ENCODE data around the gene CEL.
"Not testable (repeated sequence)": the region's sequence is repeated elsewhere in the genome, so short reads cannot be mapped to it uniquely, and the experiment has no call there.

The CEL gene

GRCh38 chr9:133080161-133080560 is 18.4 kb downstream of the CEL start:
- no peak for TF ChIP-seq CTCF (IDR thresholded peaks at IDR 0.05)
- H3K27ac ChIP-seq: no peak overlapping the region
- no peak for DNase-seq (ENCODE audit: low spot score)
- H3K4me3 ChIP-seq: no peak overlapping the region

GRCh38 chr9:133080786-133081779 is 19.3 kb downstream of the CEL start:
- H3K27ac ChIP-seq; DNase-seq (ENCODE audit: low spot score); H3K4me3 ChIP-seq: not testable (repeated sequence)

- H3K27ac ChIP-seq; DNase-seq (ENCODE audit: low spot score): not testable (repeated sequence)
Observed at GRCh38 chr9:133081957-133082644, 20.3 kb downstream of the CEL start.

GRCh38 chr9:133083688-133084087 is 21.9 kb downstream of the CEL start:
- DNase-seq (ENCODE audit: low spot score); H3K27ac ChIP-seq; H3K4me3 ChIP-seq: not testable (repeated sequence)

More at GRCh38 chr9:133081957-133082644, 20.3 kb downstream of the CEL start:
- H3K4me3 ChIP-seq: not testable (repeated sequence)

GRCh38 chr9:133086212-133086860 is 24.6 kb downstream of the CEL start:
- not testable (repeated sequence) for DNase-seq (ENCODE audit: low spot score); H3K4me3 ChIP-seq; H3K27ac ChIP-seq

- Histone ChIP-seq H3K4me3 (no peak overlapping the region), H3K27ac (no peak overlapping the region)
- no peak for DNase-seq (ENCODE audit: low spot score)
- no peak for TF ChIP-seq CTCF (IDR thresholded peaks at IDR 0.05)
Observed at GRCh38 chr9:133086894-133087293, 25.1 kb downstream of the CEL start.

- Histone ChIP-seq H3K4me3 (no peak overlapping the region), H3K27ac (no peak overlapping the region)
- no peak for TF ChIP-seq CTCF (IDR thresholded peaks at IDR 0.05)
- peak; percentile 68 for DNase-seq (ENCODE audit: low spot score)
Observed at GRCh38 chr9:133087429-133088145, 25.8 kb downstream of the CEL start.

GRCh38 chr9:133088146-133088750 is 26.5 kb downstream of the CEL start:
- no peak for TF ChIP-seq CTCF (IDR thresholded peaks at IDR 0.05)
- Histone ChIP-seq H3K4me3 (no peak overlapping the region), H3K27ac (no peak overlapping the region)
- DNase-seq (ENCODE audit: low spot score): no peak
